DLD1 (cell line): ENCODE measurements around the gene RPS15.

ENCODE experiments used
- in situ Hi-C: cut with HindIII; loops from 2 replicates; pipeline ENCODE4 v1.10.0; 2017; ENCODE audit warnings: low sequenced_read_pairs

The RPS15 gene

GRCh38 chr19:1438035-1438932, at the start of gene RPS15:
TSS of gene RPS15 (plus strand) at chr19:1438396. CDS start at chr19:1438426, 30 bp downstream.
- in situ Hi-C loops: no loop called here

GRCh38 chr19:1388637-1389026, 49.6 kb upstream of the RPS15 start:
- in situ Hi-C loops: no loop called here

- in situ Hi-C loops: no loop called here
These were observed 48.9 kb upstream of the RPS15 start for GRCh38 chr19:1389033-1389940.

GRCh38 chr19:1390890-1391423, 47.2 kb upstream of the RPS15 start:
- in situ Hi-C loops: no loop called here

GRCh38 chr19:1392407-1392806, 45.8 kb upstream of the RPS15 start:
- in situ Hi-C loops: no loop called here

- in situ Hi-C loops: no loop called here
These were observed 45.2 kb upstream of the RPS15 start for GRCh38 chr19:1392939-1393530.

GRCh38 chr19:1393841-1394240, 44.4 kb upstream of the RPS15 start:
- in situ Hi-C loops: no loop called here

GRCh38 chr19:1394252-1395193, 43.7 kb upstream of the RPS15 start:
- in situ Hi-C loops: no loop called here

- in situ Hi-C loops: no loop called here
These were observed 42.8 kb upstream of the RPS15 start for GRCh38 chr19:1395194-1396018.

- in situ Hi-C loops: no loop called here
These were observed 42.0 kb upstream of the RPS15 start for GRCh38 chr19:1396019-1396767.

- in situ Hi-C loops: no loop called here
These were observed 41.2 kb upstream of the RPS15 start for GRCh38 chr19:1396768-1397679.

GRCh38 chr19:1397838-1398237, 40.4 kb upstream of the RPS15 start:
- in situ Hi-C loops: no loop called here

GRCh38 chr19:1399079-1399478, 39.1 kb upstream of the RPS15 start:
- in situ Hi-C loops: no loop called here

GRCh38 chr19:1399745-1400144, 38.5 kb upstream of the RPS15 start:
- in situ Hi-C loops: no loop called here

GRCh38 chr19:1400281-1401137, 37.7 kb upstream of the RPS15 start:
- in situ Hi-C loops: no loop called here

GRCh38 chr19:1401138-1401888, 36.9 kb upstream of the RPS15 start, which contains the start of gene GAMT:
TSS of gene GAMT (minus strand) at chr19:1401542. CDS start at chr19:1401476, 66 bp downstream.
- in situ Hi-C loops: no loop called here
